Neural cell (in vitro differentiated cells): Measurements from ENCODE around the gene OPRPN. TPM values are rescaled to one million over a fixed set of nuclear protein-coding genes. Genes with fewer than 3 reads are reported as not detected.

Experiments used
- H2AFZ ChIP-seq: fragments of 200-600, 300-800 bp; sonication (generic), shearing (Covaris generic); 2 replicates; pipeline ENCODE4 v1.6.0; 2014; ENCODE audit warnings: low read depth, mild to moderate bottlenecking, antibody characterized with exemption, low read length, moderate library complexity
- H3F3A ChIP-seq: fragments of 200-600 bp; shearing (Covaris generic); 2 replicates; pipeline ENCODE4 v1.6.1; 2016; ENCODE audit warnings: mild to moderate bottlenecking, moderate library complexity, mixed read lengths, antibody characterized with exemption, low read length; ENCODE audit not compliant: insufficient read depth, poor library complexity, severe bottlenecking
- H3K27ac ChIP-seq: fragments of 200-600, 300-800 bp; sonication (generic), shearing (Covaris generic); 2 replicates; pipeline ENCODE4 v1.5.1; 2014; ENCODE audit warnings: mild to moderate bottlenecking, low read length, moderate library complexity
- H3K27me3 ChIP-seq: fragments of 300-800, 200-600 bp; sonication (generic), shearing (Covaris generic); 2 replicates; pipeline ENCODE4 v1.6.0; 2014; ENCODE audit warnings: mild to moderate bottlenecking, low read depth, low read length, moderate library complexity; ENCODE audit not compliant: insufficient read depth
- H3K36me3 ChIP-seq: fragments of 300-800, 200-600 bp; sonication (generic), shearing (Covaris generic); 2 replicates; pipeline ENCODE4 v1.5.1; 2014; ENCODE audit warnings: mild to moderate bottlenecking, antibody characterized with exemption, low read length, moderate library complexity; ENCODE audit not compliant: insufficient read depth
- H3K4me2 ChIP-seq: fragments of 300-800, 200-600 bp; sonication (generic), shearing (Covaris generic); 2 replicates; pipeline ENCODE4 v1.6.0; 2014; ENCODE audit warnings: mild to moderate bottlenecking, low read length
- H3K4me3 ChIP-seq: fragments of 300-800, 200-600 bp; sonication (generic), shearing (Covaris generic); 2 replicates; pipeline ENCODE4 v1.5.1; 2014; ENCODE audit warnings: mild to moderate bottlenecking, low read length, moderate library complexity
- H3K79me2 ChIP-seq: fragments of 200-600 bp; shearing (Covaris generic); replicated peaks from 2 replicates; pipeline ENCODE4 v1.6.0; 2014; ENCODE audit warnings: mild to moderate bottlenecking, low read length, moderate library complexity; ENCODE audit not compliant: insufficient read depth
- H3K9ac ChIP-seq: fragments of 300-800, 200-600 bp; sonication (generic), shearing (Covaris generic); 2 replicates; pipeline ENCODE4 v1.6.1; 2016; ENCODE audit warnings: mild to moderate bottlenecking, low read length, mixed read lengths
- H3K9me2 ChIP-seq: fragments of 200-600 bp; shearing (Covaris generic); 2 replicates; pipeline ENCODE4 v1.6.1; 2016; ENCODE audit warnings: mild to moderate bottlenecking, low read length, mixed read lengths; ENCODE audit not compliant: insufficient read depth
- H3K9me3 ChIP-seq: fragments of 200-600, 300-800 bp; sonication (generic), shearing (Covaris generic); 2 replicates; pipeline ENCODE4 v1.6.1; 2016; ENCODE audit warnings: mild to moderate bottlenecking, mixed run types, low read length, moderate library complexity, mixed read lengths
- H4K20me1 ChIP-seq: fragments of 200-600 bp; shearing (Covaris generic); 2 replicates; pipeline ENCODE4 v1.6.1; 2016; ENCODE audit warnings: mild to moderate bottlenecking, mixed run types; ENCODE audit not compliant: insufficient read depth
- CTCF ChIP-seq: fragments of 450-650 bp; IDR thresholded peaks from 2 replicates; pipeline ENCODE4 v1.5.1; 2014; ENCODE audit warnings: antibody characterized with exemption, mild to moderate bottlenecking, moderate library complexity; ENCODE audit not compliant: poor library complexity, severe bottlenecking
- EP300 ChIP-seq: fragments of 450-650 bp; conservative IDR thresholded peaks from 2 replicates; pipeline ENCODE4 v1.6.1; 2014; ENCODE audit warnings: antibody characterized with exemption, mild to moderate bottlenecking, moderate library complexity; ENCODE audit not compliant: poor library complexity, severe bottlenecking
- EZH2 ChIP-seq: fragments of 200-600, 300-800 bp; shearing (Covaris generic), sonication (generic); IDR thresholded peaks from 2 replicates; pipeline ENCODE4 v1.6.1; 2014; ENCODE audit warnings: antibody characterized with exemption, low read length, borderline replicate concordance, mild to moderate bottlenecking; ENCODE audit not compliant: insufficient read depth, poor library complexity, severe bottlenecking
- MXI1 ChIP-seq: fragments of 450-650 bp; conservative IDR thresholded peaks from 2 replicates; pipeline ENCODE4 v1.6.1; 2014; ENCODE audit warnings: antibody characterized with exemption, mild to moderate bottlenecking; ENCODE audit not compliant: poor library complexity, severe bottlenecking
- POLR2AphosphoS5 ChIP-seq: IDR thresholded peaks from 2 replicates; pipeline ENCODE4 v1.6.1; 2012
- RAD21 ChIP-seq: fragments of 450-650 bp; conservative IDR thresholded peaks from 2 replicates; pipeline ENCODE4 v1.6.1; 2014; ENCODE audit warnings: antibody characterized with exemption, mild to moderate bottlenecking, moderate library complexity
- REST ChIP-seq: IDR thresholded peaks from 2 replicates; pipeline ENCODE4 v1.6.1; 2012; ENCODE audit warnings: borderline replicate concordance
- SMC3 ChIP-seq: fragments of 450-650 bp; conservative IDR thresholded peaks from 2 replicates; pipeline ENCODE4 v1.6.1; 2014; ENCODE audit warnings: antibody characterized with exemption, mild to moderate bottlenecking, moderate library complexity; ENCODE audit not compliant: poor library complexity
- TAF1 ChIP-seq: IDR thresholded peaks from 2 replicates; pipeline ENCODE4 v1.6.1; 2012; ENCODE audit warnings: low read depth
- polyA minus RNA-seq: library from RNA; depleted of rRNA, polyadenylated mRNA; stranded (reverse); fragments of >200 nt; gene quantifications from 2 replicates; pipeline ENCODE4 v1.2.3, GENCODE V29; 2014
- polyA plus RNA-seq: library from polyadenylated mRNA; depleted of rRNA; stranded (reverse); fragments of >200 nt; gene quantifications from 2 replicates; pipeline ENCODE4 v1.2.3, GENCODE V29; 2014

The OPRPN gene
- polyA plus RNA-seq, result not detected in 2 replicates
- polyA minus RNA-seq, result not detected in 2 replicates

DNA sequence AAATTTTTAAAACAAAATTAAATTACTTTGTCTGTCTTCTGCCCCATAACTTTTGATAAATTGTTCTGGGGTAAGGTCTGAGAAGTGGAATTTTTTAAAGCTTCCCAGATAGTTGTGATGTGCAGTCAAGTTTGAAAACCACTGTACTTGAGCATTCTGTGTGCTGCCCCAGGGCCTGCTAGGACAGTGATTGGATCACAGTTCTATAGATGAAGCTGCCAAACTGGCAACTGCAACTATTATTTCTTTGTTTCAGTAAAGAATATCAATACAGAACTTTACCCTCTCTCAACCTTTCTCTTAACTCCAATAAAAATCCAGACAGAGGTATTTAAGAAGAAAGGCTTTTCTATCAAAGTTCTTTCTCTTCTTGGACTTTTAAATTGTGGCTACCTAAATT is at the start of gene OPRPN:
Gene OPRPN (plus strand): TSS at position 361 of the 400 bp plus-strand sequence. CDS start 1,346 bp downstream, outside the sequence.
- no peak within 1 kb of the TSS for H3K9ac ChIP-seq
- no peaks in the 10 kb centered on the region for H3K79me2 ChIP-seq
- no peaks in the 10 kb centered on the region for H3K9me3 ChIP-seq
- H3K36me3 ChIP-seq, result no peaks in the 10 kb centered on the region
- no peaks in the 10 kb centered on the region for H4K20me1 ChIP-seq
- H3K9me2 ChIP-seq, result no peaks in the 10 kb centered on the region
- H3K27me3 ChIP-seq, result no peaks in the 10 kb centered on the region
- H3K4me2 ChIP-seq, result no peak within 1 kb of the TSS
- TF ChIP-seq EZH2 (no peak), REST (no peak), CTCF (no peak), SMC3 (no peak), RAD21 (no peak), POLR2AphosphoS5 (no peak), TAF1 (no peak), EP300 (no peak), MXI1 (no peak)
- H3K4me3 ChIP-seq, result no peak within 1 kb of the TSS
- no peaks in the 10 kb centered on the region for H3F3A ChIP-seq
- no peak within 1 kb of the TSS for H3K27ac ChIP-seq
- H2AFZ ChIP-seq, result no peak within 1 kb of the TSS

- no peaks in the 10 kb centered on the region for H3K9me3 ChIP-seq
- no peaks in the 10 kb centered on the region for H3K27me3 ChIP-seq
- no peak overlapping the region for H3K9ac ChIP-seq
- no peak overlapping the region for H3K27ac ChIP-seq
- no peak overlapping the region for H3K4me2 ChIP-seq
- no peaks in the 10 kb centered on the region for H3K9me2 ChIP-seq
- H3K36me3 ChIP-seq, result no peaks in the 10 kb centered on the region
- no peaks in the 10 kb centered on the region for H3F3A ChIP-seq
- H3K79me2 ChIP-seq, result no peaks in the 10 kb centered on the region
- TF ChIP-seq EP300, result no peak
- TF ChIP-seq POLR2AphosphoS5, result no peak
- TF ChIP-seq RAD21, result no peak
- no peak for TF ChIP-seq TAF1
- TF ChIP-seq CTCF, result no peak
- no peak for TF ChIP-seq SMC3
- TF ChIP-seq REST, result no peak
- no peak for TF ChIP-seq MXI1
- no peak for TF ChIP-seq EZH2
- H4K20me1 ChIP-seq, result no peaks in the 10 kb centered on the region
- H2AFZ ChIP-seq, result no peak overlapping the region
- H3K4me3 ChIP-seq, result no peak overlapping the region
Measured at GRCh38 chr4:70356185-70356584, 41.6 kb upstream of the OPRPN start.
